AG20443 (cell line): ENCODE measurements around the gene SCFD1.
"Not testable (repeated sequence)": the region's sequence is repeated elsewhere in the genome, so short reads cannot be mapped to it uniquely, and the experiment has no call there.

ENCODE experiments used
- DNase-seq: peaks from one replicate; pipeline ENCODE4 v3.0.0; 2012; ENCODE audit warnings: low spot score, mixed read lengths

SCFD1 gene

DNA sequence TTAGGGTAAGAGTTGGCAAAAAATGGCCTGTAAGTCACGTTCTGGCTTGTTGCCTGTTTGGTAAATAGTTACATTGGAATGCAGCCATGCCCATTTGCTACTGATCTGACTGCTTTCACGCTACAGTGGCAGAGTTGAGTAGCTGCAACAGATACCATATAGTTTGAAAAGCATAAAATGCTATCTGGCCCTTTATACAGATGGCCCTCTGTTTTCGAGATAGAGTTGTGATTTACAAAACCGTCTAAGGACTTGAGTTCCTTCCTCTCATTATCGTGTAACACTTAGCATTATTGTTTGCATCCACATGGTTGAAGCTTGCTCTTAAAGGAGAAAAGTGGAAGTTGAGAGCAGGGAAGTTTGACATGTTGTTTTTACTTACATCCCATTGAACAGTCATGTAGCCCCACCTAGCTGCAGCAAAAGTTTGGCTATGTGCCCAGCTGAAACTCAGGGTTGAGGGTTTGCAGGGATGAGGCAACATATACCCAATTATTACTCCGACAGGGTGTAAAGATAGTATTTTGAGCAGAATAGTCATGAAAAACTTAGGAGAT, 11.3 kb upstream of the SCFD1 start:
- DNase-seq = peak; percentile 18

DNA sequence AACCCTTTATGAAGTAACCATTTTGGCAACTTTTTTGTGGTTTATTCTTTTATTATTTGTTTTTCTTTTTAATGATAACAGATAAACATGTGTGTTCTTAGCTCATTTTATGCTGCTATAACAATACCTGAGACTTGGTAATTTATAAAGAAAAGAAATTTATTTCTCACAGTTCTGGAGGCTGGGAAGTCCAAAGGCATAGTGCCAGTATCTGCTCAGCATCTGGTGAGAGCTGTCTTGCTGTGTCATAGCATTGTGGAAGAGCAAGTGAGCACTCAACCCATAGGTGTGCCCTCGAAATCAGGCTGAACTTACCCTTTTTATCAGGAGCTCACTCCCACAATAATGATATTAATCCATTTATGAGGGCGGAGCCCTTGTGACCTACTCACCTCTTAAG, 8.0 kb upstream of the SCFD1 start:
- no peak for DNase-seq

GRCh38 chr14:30620178-30620577, 1.9 kb upstream of the SCFD1 start:
- no peak for DNase-seq

DNA sequence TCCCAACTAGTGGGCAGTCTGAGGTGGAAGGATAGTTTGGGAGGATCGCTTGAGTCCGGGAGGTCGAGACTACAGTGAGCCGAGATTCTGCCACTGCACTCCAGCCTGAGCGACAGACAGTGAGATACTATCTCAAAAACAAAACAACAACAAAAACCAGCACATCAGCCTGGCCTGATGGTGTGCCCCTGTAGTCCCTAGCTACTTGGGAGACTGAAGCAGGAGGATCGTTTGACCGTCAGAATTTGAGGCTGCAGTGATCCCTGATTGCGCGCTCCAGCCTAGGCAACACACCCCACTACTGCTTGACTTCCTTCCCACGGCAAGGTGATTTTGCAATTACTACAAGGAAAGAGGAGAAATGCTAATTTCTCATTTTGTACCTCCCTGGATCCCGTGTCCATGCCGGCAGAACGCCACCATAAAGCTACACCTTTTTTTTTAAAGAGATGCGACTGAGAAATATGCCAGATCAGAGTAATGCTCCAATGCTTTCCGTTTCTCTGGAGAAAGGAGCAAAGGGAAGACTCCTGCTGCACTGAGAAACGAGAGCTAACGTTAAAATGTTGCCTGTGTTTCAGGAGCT, 672 bp upstream of the SCFD1 start:
- DNase-seq = peak; percentile 25

- DNase-seq = no peak
These were observed 1.5 kb downstream of the SCFD1 start for GRCh38 chr14:30623412-30624131.

GRCh38 chr14:30624132-30624423, 2.0 kb downstream of the SCFD1 start:
- DNase-seq = no peak

GRCh38 chr14:30625533-30625932, 3.4 kb downstream of the SCFD1 start:
- no peak for DNase-seq

- DNase-seq = not testable (repeated sequence)
These were observed 7.3 kb downstream of the SCFD1 start for GRCh38 chr14:30629432-30629831.

DNA sequence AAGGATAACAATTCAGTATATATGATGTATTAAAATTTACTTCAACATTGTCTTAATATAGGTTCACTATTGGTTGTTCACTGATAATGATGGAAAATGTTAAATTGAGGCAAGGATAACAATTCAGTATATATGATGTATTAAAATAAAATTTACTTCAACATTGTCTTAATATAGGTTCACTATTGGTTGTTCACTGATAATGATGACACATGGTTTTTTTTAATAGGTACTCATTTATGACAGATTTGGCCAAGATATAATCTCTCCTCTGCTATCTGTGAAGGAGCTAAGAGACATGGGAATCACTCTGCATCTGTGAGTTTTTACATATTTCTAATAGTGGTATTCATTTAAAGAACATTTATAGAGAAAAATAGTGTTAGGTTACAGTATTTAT, 8.1 kb downstream of the SCFD1 start:
- DNase-seq = no peak

DNA sequence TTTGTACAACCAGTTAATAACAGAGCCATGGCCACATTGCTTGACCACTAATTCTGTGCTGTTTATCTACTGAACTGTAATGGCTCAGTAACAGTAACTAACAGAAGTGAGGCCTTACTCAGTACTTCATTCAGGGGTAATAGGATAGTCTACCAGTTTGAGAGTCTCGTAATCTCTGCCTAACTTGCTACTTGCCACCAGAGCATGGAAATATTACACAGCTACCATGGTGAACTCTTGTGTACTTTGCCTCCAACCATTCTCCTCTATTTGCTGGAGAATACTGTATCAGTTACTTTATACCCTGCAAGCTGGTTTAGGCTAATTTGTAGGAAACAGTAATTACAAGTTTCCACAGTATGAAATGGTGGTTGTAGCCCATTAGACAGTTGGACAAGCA, 10.6 kb downstream of the SCFD1 start:
- DNase-seq = no peak

GRCh38 chr14:30638926-30639325, 16.8 kb downstream of the SCFD1 start:
- DNase-seq = peak; percentile 18

DNA sequence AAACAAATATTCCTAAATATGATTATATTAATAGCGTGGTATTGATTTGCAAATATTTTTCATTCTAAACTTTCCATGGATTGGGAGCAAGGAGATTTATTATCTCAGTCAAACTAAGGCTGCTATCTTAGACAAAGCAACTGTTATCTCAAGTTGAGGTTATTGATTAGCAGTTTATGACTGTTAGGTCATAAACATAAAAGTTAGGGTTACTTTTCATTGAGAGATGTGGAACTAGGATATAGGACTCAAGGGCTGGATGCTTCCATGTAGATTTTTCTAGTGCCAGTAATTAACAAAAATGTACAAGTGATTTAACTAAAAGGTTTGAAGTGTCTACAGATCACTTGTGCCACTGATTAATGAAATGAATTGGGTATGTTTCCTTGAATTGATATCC, 19.1 kb downstream of the SCFD1 start:
- DNase-seq = no peak

DNA sequence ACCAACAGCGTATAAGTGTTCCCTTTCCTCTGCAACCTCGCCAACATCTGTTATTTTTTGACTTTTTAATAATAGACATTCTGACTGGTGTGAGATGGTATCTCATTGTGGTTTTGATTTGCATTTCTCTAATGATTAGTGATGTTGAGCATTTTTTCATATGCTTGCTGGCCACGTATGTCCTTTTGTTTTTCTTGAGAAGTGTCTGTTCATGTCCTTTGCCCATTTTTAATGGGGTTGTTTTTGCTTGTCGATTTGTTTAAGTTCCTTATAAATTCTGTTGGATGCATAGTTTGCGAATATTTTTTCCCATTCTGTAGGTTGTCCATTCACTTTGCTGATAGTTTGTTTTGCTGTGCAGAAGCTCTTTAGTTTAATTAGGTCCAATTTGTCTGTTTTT, 22.3 kb downstream of the SCFD1 start:
- DNase-seq = not testable (repeated sequence)

DNA sequence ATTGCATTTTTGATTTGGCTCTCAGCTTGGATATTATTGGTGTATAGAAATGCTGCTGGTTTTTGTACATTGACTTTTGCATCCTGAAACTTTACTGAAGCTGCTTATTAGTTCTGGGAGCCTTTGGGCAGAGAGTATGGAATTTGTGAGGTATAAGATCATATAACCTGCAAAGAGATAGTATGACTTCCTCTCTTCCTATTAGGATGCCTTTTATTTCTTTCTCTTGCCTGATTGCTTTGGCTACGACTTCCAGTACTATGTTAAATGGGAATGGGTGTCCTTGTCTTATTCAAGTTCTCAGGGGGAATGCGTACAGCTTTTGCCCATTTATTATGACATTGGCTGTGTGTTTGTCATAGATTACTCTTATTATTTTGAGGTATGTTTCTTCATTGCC, 23.5 kb downstream of the SCFD1 start:
- no peak for DNase-seq

- no peak for DNase-seq
These were observed 26.4 kb downstream of the SCFD1 start for GRCh38 chr14:30648471-30648870.

DNA sequence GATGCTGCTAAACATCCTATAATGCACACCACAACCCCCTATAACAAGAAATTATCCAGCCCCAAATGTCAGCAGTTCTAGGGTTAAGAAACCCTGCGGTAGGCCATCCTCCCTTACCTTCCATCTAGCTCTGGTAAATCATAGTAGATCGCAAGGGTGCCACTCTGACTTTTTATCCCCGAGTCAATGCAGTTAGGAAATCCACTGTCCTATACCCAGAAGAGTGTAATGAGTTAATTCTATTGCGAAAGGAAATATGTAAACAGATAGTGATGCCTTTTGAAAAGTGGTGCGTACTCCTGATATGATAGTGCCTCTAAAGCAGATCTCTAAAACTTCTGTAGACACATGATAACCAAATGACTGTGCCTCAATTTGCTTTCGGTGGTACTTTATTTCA, 29.8 kb downstream of the SCFD1 start:
- no peak for DNase-seq

- DNase-seq = no peak
These were observed 33.0 kb downstream of the SCFD1 start for GRCh38 chr14:30655124-30655523.

- DNase-seq = no peak
These were observed 33.5 kb downstream of the SCFD1 start for GRCh38 chr14:30655658-30656057.

GRCh38 chr14:30656190-30656632, 34.1 kb downstream of the SCFD1 start:
- peak; percentile 59 for DNase-seq

DNA sequence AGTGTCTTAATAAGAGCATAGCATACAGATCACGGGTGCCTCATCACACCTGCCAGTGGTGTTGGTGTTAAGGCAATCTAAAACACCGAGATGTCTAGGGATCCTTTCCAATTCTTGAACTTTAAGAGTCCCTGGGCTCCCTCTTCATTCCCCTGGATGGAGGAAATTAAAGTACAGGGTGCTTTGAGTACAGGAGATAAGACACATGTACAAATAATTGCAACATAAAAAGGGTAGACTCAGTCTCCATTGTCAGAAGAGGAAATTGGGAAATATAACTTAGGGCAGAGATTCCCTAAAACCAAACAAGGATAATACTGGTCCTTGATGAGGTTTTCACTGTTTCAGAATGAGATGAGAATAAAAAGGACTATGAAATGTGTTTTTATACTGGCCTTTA, 34.9 kb downstream of the SCFD1 start:
- DNase-seq = no peak

DNA sequence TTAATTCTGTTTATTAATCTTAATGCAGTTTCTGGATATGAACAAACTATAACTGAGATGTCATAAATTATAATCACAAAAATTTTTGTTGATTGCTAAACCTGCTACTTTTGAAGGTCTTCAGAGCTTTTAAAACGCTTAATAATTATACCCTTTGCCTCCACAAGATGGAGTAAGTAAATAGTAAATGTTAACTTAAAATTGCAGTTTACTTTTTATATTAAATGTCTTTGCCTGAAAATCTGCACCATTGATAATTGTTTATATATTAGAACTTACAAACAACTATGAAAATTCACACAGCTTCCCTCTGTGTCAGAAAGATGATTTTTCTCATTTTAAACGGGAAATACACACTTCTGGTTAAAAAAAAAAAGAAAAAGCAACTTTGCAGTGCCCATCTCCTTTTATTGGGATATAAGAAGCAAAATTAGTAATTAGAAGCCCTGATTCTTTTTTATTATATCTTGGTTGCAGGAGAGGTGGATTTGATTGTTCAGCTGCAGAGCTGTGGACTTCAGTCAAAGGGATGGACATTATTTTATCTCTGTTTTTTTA, 35.6 kb downstream of the SCFD1 start:
- peak; percentile 7 for DNase-seq

DNA sequence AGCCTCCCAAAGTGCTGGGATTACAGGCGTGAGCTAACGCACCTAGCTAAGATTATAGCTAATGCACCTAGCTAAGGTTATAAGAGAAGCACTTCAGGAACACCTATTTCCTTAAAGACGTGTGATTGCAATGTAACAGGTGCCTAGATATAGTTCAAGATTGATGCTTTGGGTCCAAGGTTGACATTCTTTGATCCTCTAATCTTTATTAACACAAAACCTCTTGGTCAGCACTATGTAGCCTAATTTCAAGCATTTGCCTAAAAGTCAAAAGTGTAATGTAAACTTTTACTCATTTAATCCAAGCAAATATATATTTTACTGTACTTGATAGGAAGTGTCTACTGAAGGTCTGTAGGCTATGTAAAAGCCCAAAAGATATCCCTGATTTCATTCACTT, 36.5 kb downstream of the SCFD1 start:
- no peak for DNase-seq

GRCh38 chr14:30669594-30669993, 47.5 kb downstream of the SCFD1 start:
- no peak for DNase-seq

DNA sequence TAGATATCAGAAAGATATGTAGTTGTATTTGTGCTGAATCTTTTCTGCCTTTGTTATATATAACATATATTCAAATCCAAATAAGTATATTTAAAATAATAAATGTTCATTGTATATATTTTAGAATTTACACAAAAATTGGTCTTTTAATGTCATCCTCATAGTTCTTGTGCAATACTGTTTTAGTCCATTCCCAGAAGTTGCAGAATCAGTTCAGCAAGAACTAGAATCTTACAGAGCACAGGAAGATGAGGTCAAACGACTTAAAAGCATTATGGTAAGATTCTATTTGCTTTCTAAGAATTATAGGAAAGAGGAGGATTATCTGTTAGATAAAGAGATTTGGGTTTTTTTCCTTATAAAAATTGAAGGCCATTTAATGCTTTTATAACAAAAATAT, 51.0 kb downstream of the SCFD1 start:
- DNase-seq = no peak
